ENCODE data around the gene SLC6A12.
"Not testable (repeated sequence)": the region's sequence is repeated elsewhere in the genome, so short reads cannot be mapped to it uniquely, and the experiment has no call there.

The SLC6A12 gene

DNA sequence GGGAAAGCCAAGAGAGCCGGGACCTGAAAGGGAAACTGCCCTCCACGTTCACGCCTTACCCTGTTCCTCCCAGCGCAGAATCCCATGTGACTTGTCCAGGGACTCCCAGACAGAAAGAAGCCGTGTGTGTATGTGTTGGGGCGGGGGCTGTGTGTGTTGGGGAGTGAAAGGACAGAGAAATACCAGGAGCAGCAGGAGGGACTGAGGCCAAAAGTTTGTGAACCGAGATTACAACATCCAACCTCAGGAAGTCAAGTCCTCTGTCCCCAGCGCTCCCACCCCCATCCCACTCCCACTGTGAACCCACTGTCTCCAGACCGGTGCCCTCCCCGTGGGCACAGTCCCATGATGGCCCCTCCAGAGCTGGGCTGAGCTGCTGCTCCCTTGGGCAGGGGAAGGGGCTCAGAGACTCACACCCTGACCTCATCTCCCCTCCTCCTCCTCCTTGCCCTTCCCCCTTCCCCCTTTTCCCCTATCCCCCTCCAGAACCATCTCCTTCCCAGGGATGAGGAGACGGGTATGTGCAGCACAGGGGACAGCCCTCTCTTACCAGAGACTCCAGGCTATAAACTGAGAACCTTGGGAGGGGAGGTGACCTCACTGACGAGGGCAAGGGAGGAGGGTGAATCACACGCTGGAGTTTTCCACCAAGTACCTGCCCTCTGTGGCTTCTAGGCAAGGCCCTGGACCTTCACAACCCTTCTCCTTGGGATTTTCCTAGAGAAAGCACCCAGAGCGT is at the start of gene SLC6A12:
SLC6A12 (minus strand) TSS at position 155 of the 739 bp plus-strand sequence. CDS start 4,171 bp downstream, outside the sequence.
- peak; percentile 78 to 88 (median 85) for DNase-seq

DNA sequence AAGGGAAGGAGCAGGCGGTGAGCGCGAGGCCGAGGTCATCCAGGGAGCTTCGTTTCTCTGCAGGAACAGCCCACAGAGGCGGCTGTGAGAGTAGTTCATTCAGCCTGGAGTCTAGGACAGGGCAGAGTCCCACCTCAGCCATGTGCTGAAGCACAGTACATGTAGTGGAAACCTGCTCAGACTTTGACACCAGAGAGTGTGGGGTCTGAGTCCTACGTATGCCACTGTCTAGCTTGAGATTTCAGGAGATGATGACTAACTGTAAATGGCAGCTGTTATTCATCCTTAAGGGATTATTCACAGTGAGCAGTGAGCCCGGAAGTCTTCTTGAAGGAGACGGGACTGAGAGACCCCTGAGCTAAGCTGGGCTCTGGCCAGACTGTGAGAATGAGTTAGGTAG is 49.6 kb upstream of the SLC6A12 start:
- no peak for DNase-seq

- no peak for DNase-seq
These were observed 48.9 kb upstream of the SLC6A12 start, which contains the start of gene SLC6A13 for GRCh38 chr12:262817-263216. SLC6A13 (minus strand) TSS chr12:262836; CDS start chr12:260052, 2,784 bp downstream.

DNA sequence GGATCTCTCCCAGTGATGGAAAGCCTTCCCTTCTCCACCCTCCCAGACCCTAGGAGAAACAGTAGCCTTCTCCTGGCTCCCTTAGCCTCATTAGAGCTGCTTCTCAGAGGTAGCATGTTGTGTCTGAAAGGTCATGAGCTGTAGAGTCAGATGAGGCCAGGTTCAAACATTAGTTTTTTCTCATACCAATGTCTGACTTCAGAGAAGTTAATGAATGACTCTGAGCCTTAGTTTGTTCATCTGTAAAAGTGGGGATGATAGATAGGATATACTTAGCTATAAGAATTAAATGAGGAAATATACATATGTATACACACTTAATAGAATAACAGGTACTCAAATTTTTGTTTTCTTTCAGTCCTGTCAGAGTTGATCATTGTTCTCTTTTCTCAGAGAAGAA is 48.2 kb upstream of the SLC6A12 start:
- no peak for DNase-seq

GRCh38 chr12:257521-258321 is 43.8 kb upstream of the SLC6A12 start:
- no peak for DNase-seq

DNA sequence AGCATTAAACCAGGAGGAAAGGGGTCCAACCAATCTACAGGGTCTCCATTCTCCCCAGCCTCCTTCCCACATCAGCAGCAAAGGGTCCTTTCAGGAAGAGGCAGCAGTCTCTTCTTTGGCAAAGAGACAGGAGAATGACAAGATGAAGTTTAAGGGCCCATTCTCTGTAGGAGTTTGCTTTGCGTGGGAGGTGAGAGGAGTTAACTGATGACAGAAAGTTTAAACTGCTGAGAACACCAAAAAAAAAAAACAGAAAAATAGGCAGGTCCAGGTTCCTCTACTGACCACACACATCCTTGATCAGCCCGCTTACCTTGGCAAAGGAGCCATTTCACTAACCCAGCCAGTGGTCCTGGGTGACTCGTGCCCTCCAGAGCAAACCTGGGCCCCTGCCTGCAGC is 43.0 kb upstream of the SLC6A12 start:
- no peak for DNase-seq

- no peak for DNase-seq
These were observed 42.3 kb upstream of the SLC6A12 start for GRCh38 chr12:256225-256624.

DNA sequence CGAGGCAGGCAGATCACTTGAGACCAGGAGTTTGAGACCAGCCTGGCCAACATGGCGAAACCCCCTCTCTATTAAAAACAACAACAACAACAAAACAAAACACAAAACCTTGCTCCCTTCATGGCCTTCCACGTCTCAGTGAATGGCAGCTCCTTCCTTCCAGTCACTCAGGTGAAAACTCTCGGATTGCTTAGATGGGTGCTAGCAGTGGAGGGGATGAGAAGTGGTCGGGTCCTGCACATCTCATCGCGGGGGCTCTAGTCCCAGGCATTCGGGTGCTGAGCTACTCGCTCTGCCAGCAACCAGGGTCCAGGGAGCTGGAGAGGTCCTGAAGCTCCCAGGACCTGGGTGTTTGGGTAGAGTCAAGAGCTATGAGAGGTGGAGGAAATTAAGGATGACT is 41.0 kb upstream of the SLC6A12 start:
- DNase-seq, result no peak

DNA sequence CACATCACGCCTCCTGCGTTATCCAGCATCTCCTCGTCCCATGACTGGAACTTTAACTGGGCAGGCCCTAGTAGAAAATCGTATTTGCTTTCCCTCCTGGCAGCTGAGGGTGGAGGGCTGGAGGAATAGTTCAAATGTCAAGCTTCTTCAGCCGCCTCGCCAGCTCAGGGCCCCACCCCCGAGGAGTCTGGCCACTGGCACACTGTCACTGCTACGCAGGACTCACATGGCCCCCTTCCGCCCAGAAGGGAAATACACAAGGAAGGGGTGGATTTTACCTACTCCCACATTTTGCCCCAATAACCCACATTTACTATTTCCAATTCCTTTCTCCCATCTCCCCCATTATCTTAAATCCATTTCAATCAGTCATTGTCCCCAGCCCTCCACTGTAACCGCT is 40.1 kb upstream of the SLC6A12 start:
- no peak for DNase-seq

GRCh38 chr12:253116-253831 is 39.3 kb upstream of the SLC6A12 start:
- DNase-seq, result no peak

- no peak for DNase-seq
These were observed 38.7 kb upstream of the SLC6A12 start for GRCh38 chr12:252636-253035.

GRCh38 chr12:247271-247670 is 33.3 kb upstream of the SLC6A12 start:
- DNase-seq, result peak in 1 of 3 donors; percentile 18

DNA sequence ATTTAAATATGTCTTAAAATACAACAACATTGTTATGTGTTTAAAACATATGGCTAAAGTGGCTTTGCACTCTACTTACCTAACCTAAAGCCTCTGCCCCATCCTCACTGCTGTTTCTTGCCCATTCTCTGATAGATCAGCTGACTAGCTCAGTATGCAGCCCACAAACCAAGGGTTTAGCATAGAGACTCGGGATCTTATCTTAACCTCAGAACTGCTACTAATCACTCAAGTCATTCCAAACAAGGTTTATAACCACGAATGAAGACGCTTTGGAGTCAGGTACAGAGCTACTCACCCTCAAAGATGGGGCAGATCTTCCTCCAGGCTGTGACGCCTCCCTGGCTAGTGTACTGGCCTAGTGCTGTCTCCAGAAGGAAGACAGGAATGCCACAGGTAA is 29.4 kb upstream of the SLC6A12 start:
- no peak for DNase-seq

DNA sequence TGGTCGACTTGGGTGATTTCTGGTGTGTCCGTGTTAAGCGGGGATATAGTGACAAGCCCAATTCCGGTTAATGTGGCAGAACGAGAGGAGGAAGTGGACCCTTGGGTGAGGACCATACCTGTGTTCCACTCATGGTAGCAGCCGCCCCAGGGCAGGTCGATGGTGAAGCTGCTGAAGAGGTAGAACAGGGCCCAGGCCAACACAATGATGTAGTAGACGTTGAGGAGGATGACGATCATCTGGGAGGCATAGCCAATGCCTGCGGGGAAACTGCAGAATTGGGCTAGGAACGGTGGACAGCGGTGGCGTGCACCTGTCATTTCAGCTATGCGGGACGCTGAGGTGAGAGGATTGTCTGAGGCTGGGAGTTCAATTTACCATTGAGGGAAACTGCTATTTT is 28.5 kb upstream of the SLC6A12 start:
- no peak for DNase-seq

GRCh38 chr12:241266-241665 is 27.3 kb upstream of the SLC6A12 start:
- DNase-seq, result no peak

DNA sequence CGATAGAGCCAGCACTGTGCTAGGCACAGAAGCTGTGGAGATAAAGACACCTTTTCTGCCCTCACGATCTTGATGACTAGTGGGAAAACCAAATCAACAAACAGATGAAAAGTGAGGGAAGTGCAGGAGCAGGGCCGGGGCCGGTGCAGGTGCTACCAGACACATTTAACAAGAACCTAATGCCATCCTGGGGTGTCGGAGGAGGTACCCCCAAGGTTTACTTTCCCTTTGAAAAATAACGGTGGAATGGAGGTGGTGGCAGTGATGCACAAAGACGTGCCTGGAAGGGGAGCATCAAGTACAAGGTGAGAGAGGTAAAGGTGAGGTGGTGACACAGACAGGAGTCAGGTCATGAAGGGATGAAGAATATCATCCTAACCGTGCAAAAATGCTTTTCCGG is 26.6 kb upstream of the SLC6A12 start:
- no peak for DNase-seq

- DNase-seq, result no peak
These were observed 24.9 kb upstream of the SLC6A12 start for GRCh38 chr12:238736-239398.

DNA sequence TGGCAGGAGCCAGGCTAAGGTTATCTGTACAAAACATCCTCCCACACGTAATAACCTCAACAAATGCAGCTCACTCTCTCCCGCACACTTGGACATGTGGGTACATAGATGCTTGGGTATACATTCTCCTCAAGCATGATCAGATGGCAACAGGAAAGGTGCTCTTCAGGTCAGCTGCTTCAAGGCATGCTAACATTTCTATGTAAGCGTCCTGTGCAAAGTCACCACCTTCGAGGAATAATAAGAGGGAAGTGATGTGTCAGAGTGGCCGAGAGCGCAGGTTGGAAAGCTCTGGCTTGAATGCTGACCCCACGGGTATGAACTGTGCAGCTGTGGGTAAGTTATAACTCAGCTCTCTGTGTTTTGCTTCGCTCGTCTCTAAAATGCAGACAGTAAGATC is 24.2 kb upstream of the SLC6A12 start:
- DNase-seq, result no peak

DNA sequence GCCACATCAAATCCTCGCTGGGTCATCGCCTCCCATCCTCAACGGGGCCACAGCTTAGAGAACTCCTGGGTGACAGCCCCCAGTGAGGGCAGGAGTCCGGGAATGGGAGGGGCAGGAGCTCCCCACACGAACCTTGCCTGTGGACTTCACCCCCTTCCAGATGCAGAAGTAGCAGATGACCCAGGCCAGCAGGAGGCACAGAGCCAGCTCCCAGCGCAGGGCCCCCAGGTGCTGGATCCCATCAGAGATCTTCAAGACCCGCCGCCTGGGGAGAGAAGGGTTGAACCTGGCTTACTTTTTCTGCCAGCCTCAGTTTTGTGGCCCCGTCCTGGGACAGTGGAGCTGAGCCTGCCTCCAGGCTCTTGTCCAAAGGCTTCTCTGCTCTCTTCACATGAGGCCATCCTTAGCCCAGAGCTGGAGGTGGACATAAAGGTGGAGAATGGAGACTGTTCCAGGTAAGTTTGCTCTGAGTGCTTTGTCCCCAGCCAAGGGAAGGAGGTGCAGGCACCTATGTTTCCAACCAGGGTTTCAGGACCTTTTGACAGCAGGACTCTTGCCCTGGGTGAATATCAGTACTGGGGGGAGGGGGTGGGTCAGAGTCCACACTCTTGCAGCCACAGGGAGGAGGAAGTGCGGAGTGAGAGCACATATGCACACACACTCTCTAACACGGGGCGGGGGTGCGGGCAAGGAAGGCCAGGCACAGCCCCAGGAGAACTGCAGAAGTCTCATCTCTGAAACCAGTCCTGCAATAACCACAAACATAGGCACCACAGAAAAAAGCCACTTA is 23.3 kb upstream of the SLC6A12 start:
- no peak for DNase-seq

DNA sequence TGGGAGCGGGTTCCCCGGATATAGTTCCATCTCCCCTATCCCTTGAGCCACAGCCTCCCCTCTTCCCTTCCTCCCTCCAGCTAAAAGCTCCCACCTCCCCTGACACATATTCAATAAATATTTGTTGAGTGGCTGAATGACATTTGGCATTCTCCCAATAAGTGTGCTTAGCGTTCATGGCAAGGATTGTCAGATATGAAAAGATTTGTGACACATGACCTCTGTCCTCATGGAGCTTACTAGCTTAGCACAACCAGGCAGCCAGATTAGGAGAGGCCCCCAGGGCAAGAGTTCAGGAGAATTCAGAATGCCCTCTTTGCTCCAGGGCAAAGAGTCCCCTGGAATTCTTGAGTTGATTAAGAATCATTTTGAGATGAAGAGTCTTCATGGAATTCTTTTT is 22.5 kb upstream of the SLC6A12 start:
- no peak for DNase-seq

DNA sequence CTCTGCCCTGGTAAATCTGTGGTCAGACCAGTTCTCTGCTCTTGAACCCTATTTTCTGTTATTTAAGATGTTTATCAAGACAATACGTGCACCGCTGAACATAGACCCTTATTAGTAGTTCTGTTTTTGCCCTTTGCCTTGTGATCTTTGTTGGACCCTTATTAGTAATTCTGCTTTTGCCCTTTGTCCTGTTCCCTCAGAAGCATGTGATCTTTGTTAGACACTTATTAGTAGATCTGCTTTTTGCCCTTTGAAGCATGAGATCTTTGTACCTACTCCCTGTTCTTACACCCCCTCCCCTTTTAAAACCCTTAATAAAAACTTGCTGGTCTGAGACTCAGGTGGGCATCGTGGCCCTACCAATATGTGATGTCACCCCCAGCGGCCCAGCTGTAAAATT is 22.0 kb upstream of the SLC6A12 start:
- DNase-seq, result not testable (repeated sequence)

GRCh38 chr12:234891-235415 is 21.0 kb upstream of the SLC6A12 start:
- no peak for DNase-seq
